HFFc6 (cell line): ENCODE measurements around the gene GLI3. TPM values are rescaled to one million over a fixed set of nuclear protein-coding genes. Genes with fewer than 3 reads are reported as not detected.
A peak's percentile ranks its signal among the peaks of the same experiment; 100 is the strongest.

Experiments
- DNase-seq: peaks from one replicate; pipeline ENCODE4 v3.0.0-alpha.2; 2018
- H3K27ac Mint-ChIP-seq: 2 replicates; pipeline ENCODE4 v1.8.0; 2020; ENCODE audit warnings: mild to moderate bottlenecking, mixed read lengths
- H3K27me3 Mint-ChIP-seq: 2 replicates; pipeline ENCODE4 v1.8.0; 2021; ENCODE audit warnings: mild to moderate bottlenecking, moderate library complexity, mixed read lengths; ENCODE audit not compliant: insufficient read depth
- H3K36me3 Mint-ChIP-seq: 2 replicates; pipeline ENCODE4 v1.8.0; 2021; ENCODE audit warnings: low read depth, mixed read lengths
- H3K4me1 Mint-ChIP-seq: 2 replicates; pipeline ENCODE4 v1.8.0; 2020; ENCODE audit warnings: low read depth, mixed read lengths
- H3K4me3 Mint-ChIP-seq: 2 replicates; pipeline ENCODE4 v1.8.0; 2020; ENCODE audit warnings: mild to moderate bottlenecking, moderate library complexity, mixed read lengths
- H3K9me3 Mint-ChIP-seq: 2 replicates; pipeline ENCODE4 v1.8.0; 2020; ENCODE audit warnings: mild to moderate bottlenecking, mixed read lengths
- total RNA-seq, 6 experiments: library from RNA; stranded (reverse); fragmentation: NEBNext Ultra II Directional; extraction: Animal tissue kit (Norgen Biotek cat#: 25700); gene quantifications; 2 replicates in 1 of 6; 3 replicates in 5 of 6; pipeline ENCODE4 v1.2.3, GENCODE V29; 2021
- TF ChIP-seq, protein P1 (sequence below): fragments of 200-600 bp; sonication (generic); IDR thresholded peaks from 2 replicates; pipeline ENCODE4 v1.5.0; 2021; ENCODE audit warnings: antibody characterized with exemption, mild to moderate bottlenecking

GLI3 gene
- total RNA-seq, 6 experiments from 2014 or later: 12.5 to 23.0 (median 21.7) TPM

DNA sequence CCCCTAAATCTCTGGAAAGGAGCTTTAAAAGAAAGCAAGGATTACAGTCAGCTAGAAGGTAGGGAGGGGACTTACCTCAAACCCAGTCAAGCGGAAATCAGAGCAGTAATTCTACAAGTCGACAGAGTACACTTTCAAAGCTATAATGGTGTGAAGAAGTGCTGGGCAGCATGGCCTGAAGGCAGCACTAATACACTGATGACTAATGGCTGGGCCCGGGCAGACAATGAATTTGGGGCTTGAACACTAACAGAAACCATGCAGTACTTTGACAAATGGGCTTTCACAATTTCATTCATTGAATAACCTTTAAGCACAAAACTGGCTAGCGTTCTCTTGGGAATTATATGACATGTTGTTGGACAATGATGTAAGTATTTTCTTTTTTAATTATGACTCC is 4.7 kb downstream of the GLI3 start:
- Mint-ChIP-seq H3K27me3 (no peaks in the 10 kb centered on the region; the same call in 1 of the 2 replicates), H3K36me3 (no peaks in the 10 kb centered on the region; the same call in 1 of the 2 replicates), H3K27ac (peak overlapping the region; percentile 70), H3K4me3 (peak overlapping the region; percentile 68), H3K9me3 (no peaks in the 10 kb centered on the region), H3K4me1 (peaks cover 49% of the 10 kb centered on the region)
- TF ChIP-seq, protein P1, sequence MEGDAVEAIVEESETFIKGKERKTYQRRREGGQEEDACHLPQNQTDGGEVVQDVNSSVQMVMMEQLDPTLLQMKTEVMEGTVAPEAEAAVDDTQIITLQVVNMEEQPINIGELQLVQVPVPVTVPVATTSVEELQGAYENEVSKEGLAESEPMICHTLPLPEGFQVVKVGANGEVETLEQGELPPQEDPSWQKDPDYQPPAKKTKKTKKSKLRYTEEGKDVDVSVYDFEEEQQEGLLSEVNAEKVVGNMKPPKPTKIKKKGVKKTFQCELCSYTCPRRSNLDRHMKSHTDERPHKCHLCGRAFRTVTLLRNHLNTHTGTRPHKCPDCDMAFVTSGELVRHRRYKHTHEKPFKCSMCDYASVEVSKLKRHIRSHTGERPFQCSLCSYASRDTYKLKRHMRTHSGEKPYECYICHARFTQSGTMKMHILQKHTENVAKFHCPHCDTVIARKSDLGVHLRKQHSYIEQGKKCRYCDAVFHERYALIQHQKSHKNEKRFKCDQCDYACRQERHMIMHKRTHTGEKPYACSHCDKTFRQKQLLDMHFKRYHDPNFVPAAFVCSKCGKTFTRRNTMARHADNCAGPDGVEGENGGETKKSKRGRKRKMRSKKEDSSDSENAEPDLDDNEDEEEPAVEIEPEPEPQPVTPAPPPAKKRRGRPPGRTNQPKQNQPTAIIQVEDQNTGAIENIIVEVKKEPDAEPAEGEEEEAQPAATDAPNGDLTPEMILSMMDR: no peak
- peak; percentile 64 for DNase-seq

DNA sequence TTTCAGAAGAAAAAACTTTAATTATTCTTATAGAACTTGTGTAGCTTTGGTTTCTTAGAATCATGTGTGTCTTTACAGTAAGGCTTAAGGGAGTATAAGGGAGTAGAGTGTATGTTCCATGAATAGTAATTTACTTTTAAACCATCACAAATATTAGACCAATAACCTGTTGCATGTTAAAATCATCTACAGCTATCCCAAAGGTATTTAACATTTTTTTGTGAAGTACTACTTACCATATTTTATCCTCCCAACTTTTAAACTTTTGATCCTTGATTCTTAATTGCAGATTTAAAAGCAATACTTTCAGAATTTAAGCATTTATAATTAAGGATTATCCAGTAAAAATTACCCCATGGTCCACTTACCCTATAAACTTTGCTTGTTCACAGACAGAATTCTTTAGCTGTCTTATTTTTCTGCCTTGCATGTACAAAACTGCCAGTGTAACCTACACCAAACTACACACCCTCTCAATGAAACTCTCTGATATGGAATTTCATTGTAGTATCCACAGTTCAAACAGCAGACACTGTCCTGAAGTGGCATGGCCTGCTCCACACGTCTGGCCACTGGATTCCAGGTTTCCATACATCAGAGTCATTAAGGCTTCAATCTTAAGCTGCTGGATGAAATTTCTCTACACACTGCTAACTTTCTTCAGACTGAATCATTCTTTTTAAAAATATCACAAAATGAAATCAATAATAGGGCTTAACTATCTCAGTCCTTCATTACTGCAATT is 5.8 kb downstream of the GLI3 start:
- Mint-ChIP-seq H3K36me3 (no peaks in the 10 kb centered on the region; the same call in 1 of the 2 replicates), H3K4me1 (peaks cover 54% of the 10 kb centered on the region), H3K27ac (no peak overlapping the region; the same call in 1 of the 2 replicates), H3K4me3 (no peak overlapping the region), H3K27me3 (no peaks in the 10 kb centered on the region; the same call in 1 of the 2 replicates), H3K9me3 (no peaks in the 10 kb centered on the region)
- DNase-seq: no peak
- TF ChIP-seq, protein P1: no peak

DNA sequence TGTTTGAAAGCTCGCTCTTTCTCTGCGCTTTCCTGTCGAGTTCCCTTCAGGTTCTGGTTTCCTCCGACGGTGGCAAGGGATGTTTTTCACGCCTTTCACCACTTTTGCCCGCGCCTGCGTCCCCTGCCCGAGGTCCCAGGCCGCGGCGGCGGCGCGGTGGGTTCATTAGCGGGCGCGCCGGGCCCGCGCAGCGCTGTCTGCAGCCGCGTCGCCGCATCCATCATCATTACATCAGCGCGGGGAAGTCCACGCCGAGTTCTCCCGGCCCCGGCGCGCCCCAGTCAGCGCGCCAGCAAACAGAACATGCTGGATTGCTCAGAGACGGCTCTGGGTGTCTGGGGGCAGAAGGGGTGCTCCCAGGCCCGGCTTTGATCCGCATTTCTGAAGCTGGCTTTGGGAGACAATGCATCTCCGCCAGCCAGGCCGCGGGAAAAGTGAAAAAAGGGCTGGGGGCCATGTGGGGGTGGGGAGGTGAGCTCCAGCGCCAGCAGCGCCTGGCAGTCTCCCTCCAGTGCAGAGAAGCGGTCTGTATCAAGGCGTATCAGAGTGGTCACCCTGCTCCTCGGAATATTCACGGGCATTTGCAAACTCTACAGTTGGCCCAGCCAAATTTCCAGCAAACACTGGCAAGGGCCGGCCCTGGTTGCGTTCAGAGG is 8.9 kb downstream of the GLI3 start:
- TF ChIP-seq, protein P1: no peak
- H3K4me3 Mint-ChIP-seq: no peak overlapping the region
- no peak overlapping the region for H3K27ac Mint-ChIP-seq

DNA sequence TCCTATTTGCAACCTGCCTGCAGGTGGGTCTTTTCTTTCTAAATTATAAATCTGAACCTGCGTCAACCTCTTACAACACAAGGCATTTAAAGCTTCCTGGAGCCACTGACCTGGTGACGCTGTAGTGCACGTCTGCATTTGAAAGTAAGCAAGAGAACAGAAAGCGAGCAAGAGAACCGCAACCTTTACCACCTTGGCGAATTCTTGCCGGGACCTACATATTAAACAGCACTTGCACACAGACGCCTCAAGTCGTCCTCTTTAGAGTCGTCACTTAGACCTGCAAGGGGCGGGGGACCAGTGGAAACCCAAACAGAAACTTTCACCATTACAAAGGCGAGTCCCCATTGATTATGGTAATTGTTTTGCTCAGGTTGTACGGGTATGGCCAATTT is 9.5 kb downstream of the GLI3 start:
- H3K9me3 Mint-ChIP-seq: no peaks in the 10 kb centered on the region
- H3K4me1 Mint-ChIP-seq: peaks cover 20% of the 10 kb centered on the region
- no peaks in the 10 kb centered on the region for H3K27me3 Mint-ChIP-seq
- DNase-seq: no peak
- TF ChIP-seq, protein P1: no peak
- no peak overlapping the region for H3K27ac Mint-ChIP-seq
- no peak overlapping the region for H3K4me3 Mint-ChIP-seq
- H3K36me3 Mint-ChIP-seq: no peaks in the 10 kb centered on the region

More for the DNA sequence above, 8.9 kb downstream of the GLI3 start:
- H3K27me3 Mint-ChIP-seq: no peaks in the 10 kb centered on the region
- peaks cover 25% of the 10 kb centered on the region for H3K4me1 Mint-ChIP-seq
- H3K9me3 Mint-ChIP-seq: no peaks in the 10 kb centered on the region
- H3K36me3 Mint-ChIP-seq: no peaks in the 10 kb centered on the region
- no peak for DNase-seq

DNA sequence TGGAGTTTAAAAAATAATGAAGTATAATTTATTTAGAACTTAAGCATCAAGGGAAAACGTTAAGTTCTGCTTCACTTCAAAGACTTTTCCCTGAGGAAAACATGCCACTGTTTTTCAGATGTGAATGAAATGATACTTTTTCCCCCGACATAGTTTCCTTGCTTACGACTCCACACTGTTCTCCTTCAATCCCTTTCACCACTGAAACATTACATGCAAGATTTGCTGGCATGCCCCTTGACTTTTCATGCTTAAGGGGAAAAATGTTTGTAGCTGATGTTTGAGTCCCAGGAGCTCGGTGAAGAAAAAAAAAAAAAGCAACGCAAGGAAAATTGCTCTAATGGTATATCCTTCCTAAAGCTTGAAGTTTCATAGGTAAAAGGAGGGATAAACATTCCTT is 10.0 kb downstream of the GLI3 start:
- Mint-ChIP-seq H3K4me1 (peaks cover 15% of the 10 kb centered on the region), H3K27ac (no peak overlapping the region), H3K9me3 (no peaks in the 10 kb centered on the region), H3K36me3 (no peaks in the 10 kb centered on the region), H3K4me3 (no peak overlapping the region), H3K27me3 (no peaks in the 10 kb centered on the region)
- TF ChIP-seq, protein P1: no peak
- no peak for DNase-seq
